GM19463 (cell line): ENCODE data around the gene FAM153A.
"Not testable (repeated sequence)": the region's sequence is repeated elsewhere in the genome, so short reads cannot be mapped to it uniquely, and the experiment has no call there.

Experiments used
- ATAC-seq: cut with Tn5 transposase; IDR thresholded peaks from one replicate; pipeline ENCODE4 v1.9.1; 2021; ENCODE audit warnings: mild to moderate bottlenecking, moderate library complexity; ENCODE audit not compliant: unreplicated experiment

The FAM153A gene

DNA sequence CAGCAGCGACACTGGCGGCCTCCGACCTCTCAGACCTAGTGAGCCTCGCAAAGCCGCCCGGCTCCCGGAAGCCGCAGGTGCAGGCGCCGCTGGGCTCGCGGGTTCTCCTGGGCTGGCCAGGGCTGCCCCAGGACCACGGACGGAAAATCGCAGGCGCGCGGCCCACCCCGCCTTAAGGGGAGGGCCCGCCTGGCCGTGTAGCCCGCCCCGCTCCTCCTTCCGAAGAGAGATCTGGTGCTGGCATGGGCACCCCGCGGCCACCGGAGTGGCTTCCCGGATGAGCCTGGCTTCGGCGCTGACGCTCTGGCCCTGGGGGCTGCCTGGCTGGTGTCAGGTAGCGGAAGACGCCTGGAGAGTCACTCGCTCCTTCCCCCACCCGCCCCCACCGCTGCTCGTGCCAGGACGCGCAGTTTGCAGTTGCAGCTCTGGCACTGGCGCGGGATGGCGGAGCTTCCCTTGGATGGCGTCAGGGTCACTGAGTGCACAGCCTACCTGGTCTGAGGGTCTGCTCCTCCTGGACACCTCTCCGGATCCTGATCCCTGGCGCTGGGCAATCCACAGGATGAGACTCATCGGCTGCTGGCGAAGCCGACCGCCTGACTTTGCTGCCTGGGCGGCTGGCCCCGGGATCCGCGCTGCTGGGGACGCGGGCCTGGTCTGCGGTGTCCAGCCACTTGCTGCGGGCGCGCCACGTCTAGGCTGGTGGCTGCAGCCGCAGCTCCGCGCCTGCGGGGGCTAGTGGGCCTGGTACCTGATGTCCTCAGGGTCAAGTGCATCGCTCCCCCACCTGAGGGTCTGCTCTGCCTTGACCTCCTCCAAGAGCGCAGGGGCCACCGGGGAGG, at the start of gene FAM153A:
Gene FAM153A (minus strand): TSS at position 108 of the 842 bp plus-strand sequence.
- ATAC-seq: not testable (repeated sequence)

DNA sequence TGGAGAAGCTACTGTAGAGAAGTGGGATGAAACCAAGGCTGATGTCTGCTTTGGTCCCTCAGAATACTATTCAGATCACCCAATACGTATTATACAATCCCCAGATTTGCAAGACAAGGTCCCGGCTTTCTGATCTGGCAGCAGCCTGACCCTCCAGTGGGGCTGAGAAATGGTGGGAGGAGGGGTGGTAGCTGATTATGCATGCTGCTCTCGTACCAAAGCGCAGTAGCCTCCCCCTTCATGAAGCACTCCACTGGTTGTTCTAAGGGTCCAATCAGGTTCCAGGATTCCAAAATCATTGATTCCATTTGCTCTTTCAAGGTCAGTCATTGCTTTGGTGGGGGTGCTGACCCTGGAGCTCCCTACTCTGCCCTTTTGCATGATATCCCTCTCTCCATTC, 49.6 kb upstream of the FAM153A start:
- not testable (repeated sequence) for ATAC-seq

DNA sequence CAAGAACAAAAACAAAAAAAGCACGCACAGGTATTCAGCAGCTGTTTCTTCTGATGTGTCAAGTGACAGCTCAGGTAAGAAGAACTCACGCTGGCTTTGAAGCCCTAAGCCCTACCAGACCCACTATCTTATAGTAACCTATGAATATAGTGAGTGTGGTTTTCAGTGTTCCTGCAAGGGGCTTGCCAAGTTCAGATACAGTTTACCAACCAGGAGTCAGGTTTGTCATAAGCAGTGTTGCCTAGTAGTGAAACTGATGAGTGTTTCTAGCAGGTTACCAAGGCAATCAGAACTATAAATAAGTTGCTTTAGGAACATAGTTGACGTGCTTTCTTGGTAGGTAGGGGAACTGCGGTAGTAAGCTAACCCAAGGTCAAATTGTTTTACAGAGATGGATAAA, 43.4 kb upstream of the FAM153A start:
- not testable (repeated sequence) for ATAC-seq

DNA sequence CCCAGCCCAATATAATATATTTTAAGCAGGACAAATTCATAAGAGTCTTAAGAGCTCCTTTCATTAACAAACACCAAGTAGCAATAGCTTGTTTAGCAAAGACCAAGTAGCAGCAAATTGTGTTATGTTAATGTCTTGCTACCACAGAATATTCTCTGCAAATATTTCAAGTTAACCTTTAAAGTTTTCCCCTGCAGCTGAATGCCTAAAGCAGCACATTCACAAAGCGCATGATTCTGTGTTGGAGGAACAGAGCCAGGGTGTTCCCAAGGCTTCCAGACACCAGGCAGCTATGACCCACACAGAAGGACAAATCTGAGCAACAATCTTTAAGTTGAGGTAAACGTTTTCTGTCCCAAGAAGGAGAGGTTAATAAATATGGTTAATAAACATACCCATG, 42.1 kb upstream of the FAM153A start:
- ATAC-seq: not testable (repeated sequence)

DNA sequence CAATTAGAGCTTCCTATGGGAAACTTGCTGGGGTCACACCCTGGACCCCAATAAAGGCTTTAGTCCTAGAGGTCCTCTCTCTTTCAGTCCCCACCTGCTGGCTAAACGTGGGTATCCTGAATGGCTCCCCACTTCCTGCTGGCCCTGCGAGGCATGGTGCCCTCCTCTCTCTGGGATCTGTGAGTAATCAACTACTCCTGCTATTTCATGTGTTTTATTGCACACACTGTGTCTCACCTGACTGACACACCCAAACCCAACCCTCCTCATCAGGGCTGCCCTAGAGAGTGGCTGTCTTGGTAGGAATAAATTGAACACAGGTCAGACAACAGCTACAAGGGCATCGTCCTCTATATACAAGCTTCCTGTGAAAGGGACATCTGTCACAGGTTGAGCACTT, 39.8 kb upstream of the FAM153A start:
- not testable (repeated sequence) for ATAC-seq

DNA sequence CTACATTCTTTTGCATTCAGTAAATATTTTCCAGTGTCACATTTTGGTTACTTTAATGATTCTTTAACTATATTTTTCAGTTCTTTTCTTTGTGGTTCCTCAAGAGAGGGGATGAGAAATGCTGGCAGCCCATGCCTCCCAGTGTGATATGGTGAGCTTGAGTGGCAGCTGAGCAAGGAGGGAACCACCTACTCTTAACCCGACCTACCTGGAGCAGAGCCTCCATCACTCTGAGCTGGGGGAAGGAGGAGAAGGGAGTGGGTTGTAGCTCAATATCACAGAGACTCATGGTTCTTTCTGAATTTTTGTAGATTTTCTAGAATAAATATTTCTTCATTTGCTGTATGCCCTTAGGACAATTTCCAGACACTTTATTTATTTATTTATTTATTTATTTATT, 37.0 kb upstream of the FAM153A start:
- ATAC-seq: not testable (repeated sequence)

DNA sequence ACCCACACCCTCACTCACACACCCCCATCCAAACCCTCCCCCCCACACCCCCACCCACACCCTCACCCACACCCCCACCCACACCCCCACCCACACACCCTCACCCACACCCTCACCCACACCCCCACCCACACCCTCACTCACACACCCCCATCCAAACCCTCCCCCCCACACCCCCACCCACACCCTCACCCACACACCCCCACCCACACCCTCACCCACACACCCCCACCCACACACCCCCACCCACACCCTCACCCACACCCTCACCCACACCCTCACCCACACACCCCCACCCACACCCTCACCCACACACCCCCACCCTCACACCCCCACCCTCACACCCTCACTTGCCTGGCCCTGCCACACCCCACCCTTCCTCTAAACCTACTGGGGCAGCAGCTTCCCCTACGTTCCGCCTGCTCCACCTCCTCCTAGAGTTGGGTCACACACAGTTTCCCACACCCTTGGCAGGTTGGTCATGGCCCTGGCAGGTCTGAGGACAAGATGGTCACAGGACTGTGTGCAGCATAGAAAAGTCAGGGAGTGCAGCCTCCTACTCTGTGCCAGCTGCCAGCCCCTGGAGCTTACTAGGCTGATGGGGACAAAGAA, 30.2 kb upstream of the FAM153A start:
- ATAC-seq: not testable (repeated sequence)

DNA sequence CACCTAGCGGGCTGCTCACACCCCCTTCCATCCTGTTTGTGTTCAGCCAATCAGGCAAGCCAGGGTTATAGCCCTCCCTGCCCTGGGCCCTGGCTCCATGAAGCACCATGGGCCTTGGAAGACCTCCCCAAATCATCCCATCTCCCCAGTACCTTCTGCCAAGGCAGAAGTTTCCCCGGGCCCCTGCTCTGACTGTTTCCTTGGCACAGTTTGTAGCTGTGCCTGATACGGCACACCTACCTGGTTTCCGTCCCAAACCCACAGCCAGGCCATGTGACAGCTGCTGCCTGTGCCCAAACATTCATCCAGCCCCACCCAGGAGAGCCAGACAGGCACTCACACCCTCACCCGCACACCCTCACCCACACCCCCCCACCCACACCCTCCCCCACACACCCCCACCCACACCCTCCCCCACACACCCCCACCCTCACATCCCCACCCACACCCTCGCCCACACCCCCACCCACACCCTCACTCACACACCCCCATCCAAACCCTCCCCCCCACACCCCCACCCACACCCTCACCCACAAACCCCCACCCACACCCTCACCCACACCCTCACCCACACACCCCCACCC, 29.6 kb upstream of the FAM153A start:
- not testable (repeated sequence) for ATAC-seq

DNA sequence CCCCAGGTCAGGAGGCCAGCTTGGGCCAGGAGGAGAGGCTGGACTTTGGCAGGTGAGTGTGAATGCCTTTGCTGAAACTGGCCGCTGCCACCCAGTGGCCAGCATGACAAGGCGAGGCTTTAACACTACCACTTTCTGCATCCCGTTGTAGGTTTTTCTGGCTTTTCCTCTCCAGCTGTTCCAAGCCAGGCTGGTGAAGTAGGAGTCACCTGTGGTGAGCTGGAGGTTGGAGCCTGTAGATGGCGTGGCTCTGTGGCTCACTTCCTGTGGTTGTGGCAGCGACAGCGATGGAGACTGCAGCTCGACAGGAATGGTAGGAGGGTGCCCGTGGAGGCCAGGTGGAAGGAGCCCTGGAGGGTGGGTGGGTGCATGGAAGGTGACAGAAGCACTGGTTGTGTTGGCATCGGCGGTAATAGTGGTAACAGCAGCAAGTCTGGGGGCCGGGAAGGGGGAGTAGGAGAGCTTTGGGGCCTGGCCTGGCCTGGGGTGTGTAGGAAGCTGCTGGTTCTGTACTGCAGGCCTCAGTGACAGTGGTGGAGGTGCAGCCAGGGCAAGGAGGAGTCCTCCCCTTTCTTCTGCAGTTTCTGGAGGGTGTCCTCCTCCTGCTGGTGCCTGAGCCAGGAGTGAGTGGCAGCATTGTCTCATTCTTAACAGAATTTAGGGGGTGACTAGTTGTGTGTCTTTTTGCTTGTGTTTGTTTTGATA, 26.7 kb upstream of the FAM153A start:
- ATAC-seq: not testable (repeated sequence)

DNA sequence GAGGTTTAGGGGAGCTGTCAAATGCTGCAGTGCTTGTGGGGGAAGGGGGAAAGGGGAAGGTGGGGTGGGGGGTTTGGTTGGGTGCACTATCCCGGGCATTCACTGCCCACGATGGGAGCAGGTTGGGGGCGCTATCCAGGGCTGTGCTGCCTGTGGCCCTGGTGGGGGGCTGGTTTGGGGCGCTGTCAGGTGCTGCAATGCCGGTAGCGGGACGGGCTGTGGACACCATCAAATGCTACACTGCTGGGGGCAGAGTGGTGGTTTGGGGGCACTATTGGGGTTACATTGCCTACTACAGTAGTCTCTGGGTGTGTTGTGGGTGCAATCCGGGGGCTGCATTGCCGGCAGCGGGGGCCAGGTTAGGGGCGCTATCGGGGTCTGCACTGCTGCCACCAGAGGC, 25.7 kb upstream of the FAM153A start:
- ATAC-seq: not testable (repeated sequence)

DNA sequence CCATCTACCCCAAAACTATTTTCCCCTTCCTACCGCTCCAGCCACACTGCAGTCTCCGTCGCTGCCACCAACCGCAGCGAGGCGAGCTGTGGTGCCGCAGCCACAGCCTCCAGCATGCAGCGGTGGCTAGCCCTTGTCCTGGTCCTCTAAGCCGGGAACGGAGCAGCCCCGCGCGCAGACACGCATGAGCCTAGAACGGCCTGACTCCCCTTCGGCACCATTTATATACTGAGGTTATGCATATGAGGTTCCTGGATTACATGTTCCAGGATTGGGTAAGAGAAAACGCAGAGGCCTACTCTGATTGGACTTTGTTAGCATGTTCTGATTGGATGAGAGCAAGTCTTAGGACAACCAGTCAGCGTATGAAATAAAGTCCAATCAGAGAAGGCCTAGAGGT, 24.6 kb upstream of the FAM153A start:
- ATAC-seq: not testable (repeated sequence)

DNA sequence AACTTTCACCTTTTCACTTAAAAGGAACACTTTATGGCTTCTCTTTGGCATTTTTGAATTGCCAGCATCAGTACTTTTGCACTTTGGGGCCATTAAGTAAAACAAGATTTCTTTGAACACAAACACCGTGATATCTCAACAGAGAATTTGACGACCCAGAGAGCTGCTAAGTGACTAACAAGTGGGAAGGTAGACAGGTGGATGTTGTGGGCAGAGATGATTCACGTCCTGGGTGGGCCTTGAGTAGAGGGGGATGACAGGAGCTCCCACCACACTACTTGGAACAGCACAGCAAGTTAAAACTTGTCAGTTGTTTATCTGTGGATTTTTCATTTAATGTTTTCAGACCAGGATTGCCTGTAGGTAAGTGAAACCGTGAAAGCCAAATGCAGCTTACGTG, 18.7 kb upstream of the FAM153A start:
- not testable (repeated sequence) for ATAC-seq

DNA sequence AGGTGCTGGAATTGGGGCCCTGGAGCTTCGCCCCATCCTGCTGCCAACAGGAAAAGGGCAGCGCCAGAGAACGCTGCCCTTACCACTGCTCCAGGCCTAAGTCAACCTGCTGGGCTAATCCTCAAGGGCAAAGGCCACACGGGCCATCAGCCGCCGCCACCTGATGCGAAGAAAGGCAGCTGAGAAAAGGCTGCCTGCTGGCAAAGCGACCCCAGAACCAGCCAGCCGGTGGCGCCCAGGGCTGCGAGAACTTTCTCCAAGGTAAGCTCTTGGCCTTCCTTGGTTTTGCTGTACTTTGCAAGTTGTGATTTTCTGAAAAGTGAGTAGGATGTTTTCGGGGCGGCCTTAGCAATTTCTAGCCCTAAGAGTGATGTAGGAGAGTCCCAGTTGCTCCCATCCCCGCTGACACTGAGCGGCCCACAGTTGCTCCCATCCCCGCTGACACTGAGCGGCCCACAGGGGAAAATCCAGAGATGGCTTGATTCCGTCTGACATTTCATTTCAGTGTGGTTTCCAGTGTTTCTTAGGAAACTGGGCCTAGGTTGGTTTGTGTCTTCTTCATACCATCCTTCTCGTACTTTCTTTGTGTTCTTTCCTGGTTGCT, 15.6 kb upstream of the FAM153A start:
- ATAC-seq: not testable (repeated sequence)

DNA sequence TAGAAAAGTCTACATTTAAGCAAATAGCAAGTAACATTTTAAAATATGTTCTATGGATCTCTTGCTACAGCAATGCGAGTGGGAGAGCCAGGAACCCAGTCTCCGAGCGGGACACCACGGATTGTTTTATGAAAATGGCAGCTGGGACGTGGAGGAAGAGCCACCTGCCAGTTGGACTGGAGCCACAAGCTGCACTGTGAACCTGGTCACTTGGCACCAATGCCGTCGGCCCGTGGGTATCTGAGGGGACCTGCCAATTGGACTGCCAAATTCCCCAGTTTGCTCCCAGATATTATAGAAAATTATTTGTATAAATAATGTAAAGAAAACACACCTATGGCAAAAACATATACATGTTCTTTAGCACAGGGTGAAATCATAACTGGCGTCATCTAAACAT, 10.6 kb upstream of the FAM153A start:
- not testable (repeated sequence) for ATAC-seq

DNA sequence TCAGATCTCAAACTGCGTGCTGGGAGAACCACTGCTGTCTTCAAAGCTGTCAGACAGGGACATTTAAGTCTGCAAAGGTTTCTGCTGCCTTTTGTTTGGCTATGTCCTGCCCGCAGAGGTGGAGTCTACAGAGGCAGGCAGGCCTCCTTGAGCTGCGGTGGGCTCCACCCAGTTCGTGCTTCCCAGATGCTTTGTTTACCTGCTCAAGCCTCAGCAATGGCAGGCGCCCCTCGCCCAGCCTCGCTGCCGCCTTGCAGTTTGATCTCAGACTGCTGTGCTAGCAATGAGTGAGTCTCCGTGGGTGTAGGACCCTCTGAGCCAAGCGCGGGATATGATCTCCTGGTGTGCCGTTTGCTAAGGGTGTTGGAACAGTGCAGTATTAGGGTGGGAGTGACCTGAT, 8.9 kb upstream of the FAM153A start:
- ATAC-seq: not testable (repeated sequence)

DNA sequence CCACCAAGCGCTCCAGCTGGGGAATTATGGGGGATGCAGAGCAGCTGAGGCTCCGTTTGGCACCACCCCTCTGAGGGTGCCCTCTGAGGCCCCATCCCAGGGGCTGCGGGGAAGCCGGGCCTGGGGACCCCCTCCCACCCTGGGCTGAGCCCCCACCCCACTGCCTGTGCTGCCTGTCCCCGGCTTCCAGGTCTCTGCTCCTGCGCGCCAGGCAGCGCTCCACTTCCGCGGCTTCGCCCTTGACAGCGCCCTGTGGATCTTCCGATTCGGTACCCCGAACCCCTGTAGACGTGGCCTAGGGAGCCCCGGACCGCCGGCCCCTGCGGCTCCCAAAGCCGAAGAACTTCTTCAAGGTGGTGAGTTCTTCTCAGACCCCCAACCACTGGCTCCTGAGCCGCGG, 530 bp downstream of the FAM153A start:
- ATAC-seq: not testable (repeated sequence)

DNA sequence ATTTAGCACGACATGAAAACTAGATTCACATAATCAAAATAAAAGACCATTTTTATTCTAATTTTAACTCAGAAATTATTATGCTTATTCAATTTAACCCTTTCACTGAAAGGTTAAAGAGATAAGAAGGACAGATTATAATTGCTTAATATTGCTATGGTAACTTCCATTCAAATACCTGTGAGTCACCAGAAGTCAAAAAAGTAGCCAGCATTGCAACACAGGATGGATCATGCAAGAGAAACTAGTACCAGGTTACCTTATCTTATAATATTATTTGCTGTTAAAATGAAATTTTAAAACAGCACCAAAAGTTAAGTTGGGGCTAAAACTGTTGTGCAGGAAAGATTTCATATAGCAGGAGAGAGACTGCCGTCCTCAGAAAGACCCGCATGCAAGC, 11.5 kb downstream of the FAM153A start:
- ATAC-seq: not testable (repeated sequence)

DNA sequence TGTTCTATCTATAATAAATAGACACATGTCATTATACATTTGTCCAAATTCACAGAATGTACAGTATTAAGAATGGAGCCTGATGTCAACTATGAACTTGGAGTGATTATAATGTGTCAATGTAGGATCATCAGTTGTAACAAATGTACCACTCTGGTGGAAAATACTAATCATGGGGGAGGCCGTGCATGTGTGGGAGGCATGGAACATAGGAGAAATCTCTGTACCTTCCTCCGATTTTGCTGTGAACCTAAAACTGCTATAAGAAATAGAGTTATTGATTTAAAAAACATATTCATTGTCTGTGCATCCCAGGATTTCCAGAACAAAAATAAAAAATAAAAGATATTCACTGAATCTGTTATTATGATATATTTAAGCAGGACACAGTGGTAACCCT, 12.1 kb downstream of the FAM153A start:
- ATAC-seq: not testable (repeated sequence)

DNA sequence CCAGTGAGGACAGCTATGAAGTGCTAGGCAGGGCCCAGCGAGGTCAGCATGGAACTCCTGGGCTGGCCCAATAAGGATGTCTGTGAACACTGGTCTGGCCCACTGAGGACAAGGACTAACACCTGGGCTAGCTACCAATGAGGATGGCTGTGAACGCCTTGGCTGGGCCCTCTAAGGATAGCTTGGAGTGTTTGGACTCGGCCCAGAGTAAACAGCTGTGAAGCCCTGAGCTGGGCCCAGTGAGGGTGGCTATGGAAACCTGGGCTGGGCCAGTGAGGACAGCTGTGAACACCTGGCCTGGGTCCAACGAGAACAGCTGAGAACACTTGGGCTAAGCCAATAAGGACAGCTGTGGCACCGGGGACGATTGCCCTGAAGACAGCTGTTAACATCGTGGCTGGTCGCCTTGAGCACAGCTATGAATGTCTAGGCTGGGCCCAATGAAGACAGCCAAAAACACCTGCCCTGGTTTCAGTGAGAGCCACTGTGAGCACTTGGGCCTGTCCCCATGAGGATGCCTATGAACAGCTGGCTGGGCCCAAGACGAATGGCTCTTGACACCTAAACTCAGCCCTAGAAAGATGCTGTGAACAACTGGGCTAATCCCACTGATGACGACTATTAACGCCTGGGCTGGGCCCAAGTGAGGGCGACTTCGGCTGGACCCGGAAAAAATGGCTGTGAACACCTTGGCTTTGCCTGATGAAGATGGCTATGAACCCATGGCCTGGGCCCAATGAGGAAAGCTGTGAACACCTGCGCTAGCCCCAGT, 18.8 kb downstream of the FAM153A start:
- not testable (repeated sequence) for ATAC-seq

DNA sequence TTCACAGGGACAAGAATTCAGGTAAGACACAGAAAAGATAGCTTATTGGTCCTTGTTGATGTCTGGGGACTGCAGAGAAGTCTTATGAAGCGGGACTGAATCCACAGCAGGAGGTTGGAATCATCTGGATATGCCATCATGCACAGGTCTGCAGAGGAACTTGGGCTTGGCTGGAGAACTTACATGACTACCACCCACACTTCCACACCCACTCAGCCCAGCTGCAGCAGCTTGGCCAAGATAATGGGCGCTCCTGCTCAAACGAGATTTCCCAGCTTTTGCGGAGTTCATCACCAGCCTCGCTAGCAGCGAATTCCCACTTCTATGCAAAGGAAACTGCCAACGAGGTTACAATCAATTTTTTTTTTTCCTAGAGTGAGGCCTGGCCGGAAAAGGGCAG, 21.7 kb downstream of the FAM153A start:
- ATAC-seq: not testable (repeated sequence)
